IPS DF 4.7 (cell line): ENCODE results near the gene DUSP16.
"Not testable (repeated sequence)": the region's sequence is repeated elsewhere in the genome, so short reads cannot be mapped to it uniquely, and the experiment has no call there.

Source experiments
- DNase-seq: peaks from one replicate; pipeline ENCODE4 v3.0.0-alpha.2; 2013; ENCODE audit warnings: low spot score; ENCODE audit errors: extremely low read depth

The DUSP16 gene

DNA sequence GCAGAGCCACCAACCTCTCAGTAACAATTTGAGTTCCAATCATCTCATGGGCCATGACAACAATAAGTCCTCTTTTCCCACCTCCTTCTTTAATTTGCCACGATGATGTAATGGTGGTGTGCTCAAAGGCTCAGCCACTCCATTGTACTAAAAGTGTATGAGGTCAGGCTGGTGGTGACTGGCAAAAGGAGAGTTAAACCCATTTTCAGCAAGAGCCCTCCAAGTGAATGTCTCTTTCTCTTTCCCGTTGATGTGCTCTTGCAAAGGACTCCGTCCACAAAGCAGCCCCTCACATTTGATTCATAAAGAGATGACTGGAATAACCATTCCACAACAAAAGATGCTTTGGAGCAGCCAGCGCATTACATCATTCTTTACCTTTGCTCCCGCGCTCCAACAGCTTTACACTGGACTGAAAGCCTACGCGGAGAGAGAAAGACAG is 41.6 kb downstream of the DUSP16 start:
- DNase-seq: no peak

DNA sequence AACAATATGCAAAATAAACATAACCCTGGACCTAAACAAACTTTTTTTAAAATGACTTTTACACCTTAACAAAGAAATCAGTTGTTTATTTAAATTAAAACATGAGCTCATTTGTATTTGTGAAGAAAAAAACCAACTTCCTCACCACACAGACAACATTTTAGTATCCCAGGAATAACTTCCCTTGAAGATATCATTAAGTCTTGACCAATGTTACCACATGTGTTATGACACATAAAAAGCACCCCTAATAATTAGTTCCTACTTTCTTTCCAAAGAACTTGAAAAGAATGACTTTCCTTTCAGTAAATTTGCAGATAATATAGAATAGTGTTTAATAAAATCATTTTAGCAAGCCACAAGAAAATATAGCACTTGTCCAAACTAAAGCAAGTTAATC is 42.4 kb downstream of the DUSP16 start:
- no peak for DNase-seq

DNA sequence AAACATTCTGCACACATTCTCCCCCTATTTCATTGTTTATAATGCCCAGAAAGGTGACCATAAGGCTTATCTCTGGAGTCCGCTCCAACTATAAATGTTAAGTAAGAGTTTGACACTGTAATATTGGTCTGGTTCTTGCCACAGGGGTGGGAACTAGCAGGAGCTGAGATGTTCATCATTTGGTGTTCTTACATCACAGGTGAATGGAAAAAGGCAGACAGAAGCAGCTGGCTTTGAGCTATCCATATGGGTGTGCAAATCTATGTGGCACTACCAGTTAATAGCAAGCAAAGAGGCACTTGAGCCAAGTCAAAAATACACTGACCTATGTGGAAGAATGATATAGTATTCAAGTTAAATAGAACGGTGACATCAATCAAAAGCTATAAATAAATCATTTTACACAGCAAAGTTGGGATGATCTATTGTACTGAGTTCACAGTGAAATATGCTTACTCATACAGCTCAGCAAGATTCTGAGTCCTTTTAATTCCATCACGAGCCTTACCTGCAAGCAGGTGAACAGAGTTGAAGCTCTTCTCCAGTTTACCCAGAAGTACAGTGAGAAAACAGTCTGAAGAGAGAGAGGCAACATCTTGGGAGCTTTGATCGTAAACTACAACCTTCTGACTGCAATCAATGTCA is 43.2 kb downstream of the DUSP16 start:
- no peak for DNase-seq

DNA sequence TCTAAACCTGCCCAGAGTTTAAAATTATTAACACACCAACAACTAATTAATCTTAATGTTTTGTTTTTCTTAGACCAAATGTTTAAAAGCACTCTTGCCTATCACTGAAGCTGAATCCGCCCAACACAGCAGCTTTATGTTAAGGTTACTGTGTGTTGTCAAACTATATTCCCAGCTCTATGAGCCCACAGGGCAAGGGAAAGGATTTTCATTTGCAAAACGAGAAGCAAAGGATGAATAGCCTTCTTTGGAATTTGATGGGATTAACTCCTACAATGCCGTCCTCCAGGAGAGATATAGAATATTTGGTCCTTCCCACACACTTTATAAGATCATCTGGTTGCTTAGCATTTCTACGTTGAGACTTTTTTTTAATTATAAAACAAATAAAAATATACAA is 43.7 kb downstream of the DUSP16 start:
- DNase-seq: no peak

DNA sequence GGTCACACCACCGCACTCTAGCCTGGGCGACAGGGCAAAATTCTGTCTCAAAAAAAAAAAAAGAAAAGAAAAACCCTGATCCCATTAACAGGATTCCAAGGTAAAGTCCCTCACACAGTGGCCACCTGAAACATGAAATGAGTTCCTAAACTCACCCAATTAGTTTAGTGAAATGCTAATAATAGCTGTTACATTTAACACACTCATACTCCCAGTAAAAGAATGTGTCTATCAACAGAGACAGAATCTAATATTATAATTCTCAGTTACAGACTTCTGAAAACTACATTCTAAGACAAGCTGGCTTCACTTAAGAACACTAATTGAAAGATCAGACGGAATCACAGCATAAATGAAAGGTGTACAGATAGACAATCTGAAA is 44.2 kb downstream of the DUSP16 start:
- no peak for DNase-seq

DNA sequence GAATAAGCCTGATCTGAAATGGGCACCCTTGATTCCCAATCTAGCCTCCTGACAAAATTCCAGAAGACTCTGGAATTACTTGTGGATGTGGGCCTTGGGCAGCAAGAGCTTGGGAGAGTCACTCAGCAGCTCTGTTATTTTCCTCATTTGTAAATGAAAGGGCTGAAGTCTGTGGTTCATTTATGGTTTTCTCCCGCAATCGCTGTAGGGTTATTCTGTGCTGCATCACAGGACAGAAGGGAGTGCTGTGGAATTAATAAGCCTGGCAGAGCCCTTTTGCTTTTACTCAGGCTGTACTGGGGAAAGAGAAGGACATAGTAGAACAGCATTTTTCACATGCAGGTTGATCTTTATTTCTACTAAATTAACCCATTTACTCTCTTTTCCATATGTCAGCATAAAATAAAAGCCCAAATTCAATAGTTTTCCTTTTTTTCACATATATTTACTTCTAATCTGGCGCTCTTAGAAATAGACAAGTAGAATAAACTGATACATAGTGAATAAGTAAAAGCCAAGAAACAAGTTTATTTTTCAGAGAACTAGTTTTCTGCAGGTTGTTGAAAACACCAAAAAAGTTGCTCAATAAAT is 49.2 kb downstream of the DUSP16 start:
- no peak for DNase-seq

DNA sequence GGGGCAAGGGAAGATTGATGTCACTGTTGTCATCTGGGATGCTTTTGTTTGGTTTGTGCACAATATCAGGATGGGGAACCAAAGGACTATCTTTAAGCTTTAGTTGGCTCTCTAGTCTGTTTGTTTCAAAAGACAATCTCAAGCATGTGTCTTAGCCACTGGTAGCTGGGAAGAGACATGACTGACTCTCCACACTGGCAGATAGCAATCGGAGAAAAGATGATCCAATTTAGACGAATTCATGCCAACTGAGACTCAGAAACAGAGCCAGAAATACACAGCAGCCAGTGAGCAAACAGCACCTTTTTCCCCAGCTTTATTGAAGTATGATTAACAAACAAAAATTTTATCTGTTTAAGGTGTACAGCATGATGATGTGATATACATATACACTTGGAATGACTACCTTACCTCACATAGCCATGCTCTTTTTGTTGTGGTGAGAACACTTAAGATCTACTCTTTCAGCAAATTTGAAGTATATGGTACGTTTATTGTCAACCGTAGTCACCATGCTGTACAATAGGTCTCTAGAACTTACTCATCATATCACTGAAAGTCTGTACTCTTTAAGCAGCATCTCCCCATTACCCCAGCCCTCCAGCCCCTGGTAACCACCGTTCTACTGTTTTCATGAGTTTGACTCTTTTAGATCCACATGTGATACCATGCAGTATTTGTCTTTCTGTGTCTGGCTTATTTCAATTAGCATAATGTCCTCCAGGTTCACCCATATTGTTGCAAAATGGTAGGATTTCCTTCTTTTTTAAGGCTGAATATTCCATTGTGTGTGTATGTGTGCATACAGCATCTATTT is 50.6 kb downstream of the DUSP16 start:
- DNase-seq: no peak

DNA sequence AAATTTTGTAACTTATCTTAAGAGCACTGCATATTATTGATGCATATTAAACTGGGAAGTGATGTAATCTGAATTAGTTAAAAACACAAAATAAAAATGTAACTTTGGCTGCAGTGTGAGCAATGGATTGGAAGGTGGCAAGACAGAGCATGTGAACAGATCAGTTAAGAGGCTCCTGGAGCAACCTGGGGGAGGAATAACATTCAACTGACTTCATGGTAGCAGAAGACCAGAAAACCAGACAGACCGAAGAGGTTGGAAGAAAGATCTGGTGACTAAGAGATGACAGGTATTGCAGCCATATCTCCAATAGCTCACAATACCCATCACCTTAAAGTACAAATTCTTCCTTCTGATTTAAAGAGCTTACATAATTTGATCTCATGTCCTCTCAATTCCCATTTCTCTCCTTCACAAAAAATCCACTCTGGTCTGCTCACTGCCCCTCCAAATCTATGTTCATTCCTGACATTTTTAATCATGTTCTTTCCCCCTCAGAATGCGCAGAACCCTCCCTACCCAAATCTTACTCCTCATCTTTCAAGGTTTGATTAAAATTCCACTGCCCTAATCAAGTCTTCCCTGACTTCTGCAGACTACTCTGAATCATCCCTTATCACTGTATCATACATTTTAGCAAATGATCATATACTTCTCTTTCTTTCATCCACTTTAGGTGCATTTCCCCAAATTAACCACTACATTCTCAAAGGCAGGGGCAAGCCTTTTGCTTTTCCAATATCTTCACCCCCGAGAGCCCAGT is 51.5 kb downstream of the DUSP16 start:
- no peak for DNase-seq

DNA sequence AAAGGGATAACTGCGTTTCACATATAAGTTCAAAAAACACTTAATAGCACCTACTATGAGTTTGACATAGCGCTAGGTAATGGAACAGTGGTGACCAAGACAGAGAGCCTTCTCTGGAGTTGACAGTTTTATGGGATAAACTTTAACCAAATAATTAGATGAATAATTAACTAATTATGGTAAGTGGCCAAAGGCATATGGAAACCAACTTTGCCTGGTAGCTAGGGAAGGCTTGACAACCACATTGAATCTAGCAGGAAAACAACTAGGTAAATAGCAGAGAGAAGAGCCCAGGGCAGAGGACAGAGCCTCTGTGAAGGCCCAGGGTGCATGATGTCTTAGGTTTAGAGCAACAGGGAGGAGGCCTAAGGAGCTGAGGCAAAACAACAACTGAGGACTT is 52.1 kb downstream of the DUSP16 start:
- DNase-seq: no peak

DNA sequence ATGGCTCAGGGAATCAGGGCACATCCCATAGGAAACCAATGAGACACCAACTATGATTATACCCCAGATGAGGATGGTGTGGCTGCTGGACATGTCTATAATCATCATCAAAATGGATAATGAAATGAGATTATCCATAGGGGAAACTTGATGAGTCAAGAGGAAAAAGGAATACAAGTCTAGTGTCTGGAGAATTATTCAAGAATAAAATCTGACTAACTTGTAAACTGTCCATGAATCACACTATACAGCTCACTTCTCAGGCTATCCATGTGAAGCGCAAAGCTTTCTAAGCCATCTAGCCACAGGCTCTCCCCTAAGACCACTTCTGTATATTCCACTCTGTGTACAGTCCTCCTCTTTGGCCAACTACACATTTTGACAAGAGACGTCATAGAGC is 52.5 kb downstream of the DUSP16 start:
- DNase-seq: no peak

DNA sequence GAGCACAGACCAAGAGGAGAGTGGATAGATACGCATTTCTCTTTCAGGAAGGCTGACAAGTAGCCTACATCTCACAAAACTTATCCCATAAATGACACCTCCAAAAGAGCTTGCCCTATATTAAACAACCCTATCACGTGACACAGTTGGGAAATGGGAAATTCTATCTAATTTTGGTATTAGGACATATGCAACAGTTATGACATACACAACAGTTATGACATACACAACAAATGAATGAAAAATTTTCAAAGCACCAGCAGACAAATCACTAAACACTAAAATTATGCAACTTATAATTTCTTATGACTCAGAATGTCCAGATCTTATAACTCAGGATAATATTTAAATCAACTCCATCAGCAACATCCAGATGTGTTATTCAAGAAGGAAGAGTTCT is 54.1 kb downstream of the DUSP16 start:
- DNase-seq: no peak

DNA sequence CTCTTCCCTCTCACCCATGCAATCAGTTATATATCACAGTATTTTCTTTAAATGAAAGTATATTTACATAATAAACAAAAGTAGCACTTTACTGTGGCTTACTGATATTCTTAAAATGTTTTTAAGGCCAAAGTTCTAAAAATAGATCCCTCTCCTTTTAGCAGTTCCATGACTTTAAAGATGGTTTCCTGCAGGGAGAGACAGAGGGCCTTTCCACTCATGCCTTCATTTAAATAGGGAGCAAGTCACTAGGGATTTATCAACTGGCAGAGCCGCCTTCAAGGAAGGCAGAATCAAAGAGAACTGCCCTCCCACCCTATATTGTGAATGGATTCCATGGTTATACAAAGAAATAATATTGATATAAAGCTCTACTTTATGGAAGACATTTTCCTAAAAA is 55.5 kb downstream of the DUSP16 start:
- DNase-seq: no peak

DNA sequence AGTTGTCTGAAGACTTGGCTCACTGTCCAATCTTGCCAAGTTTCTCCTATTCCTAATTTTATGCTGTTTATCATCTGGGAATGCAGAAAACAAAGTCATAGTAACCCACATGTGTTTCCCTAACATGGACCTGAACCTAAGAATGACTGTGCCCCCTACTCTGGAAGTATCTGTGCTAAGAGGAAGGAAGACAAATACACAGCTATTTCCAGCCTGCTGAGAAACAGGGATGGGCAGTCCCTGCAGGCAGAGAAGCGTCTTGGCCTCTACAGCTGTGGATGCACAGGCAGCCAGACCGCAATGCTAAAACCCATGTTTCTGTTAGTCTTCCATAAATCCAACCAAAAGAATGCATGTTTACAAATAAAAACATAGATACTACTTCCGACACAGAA is 56.2 kb downstream of the DUSP16 start:
- no peak for DNase-seq

DNA sequence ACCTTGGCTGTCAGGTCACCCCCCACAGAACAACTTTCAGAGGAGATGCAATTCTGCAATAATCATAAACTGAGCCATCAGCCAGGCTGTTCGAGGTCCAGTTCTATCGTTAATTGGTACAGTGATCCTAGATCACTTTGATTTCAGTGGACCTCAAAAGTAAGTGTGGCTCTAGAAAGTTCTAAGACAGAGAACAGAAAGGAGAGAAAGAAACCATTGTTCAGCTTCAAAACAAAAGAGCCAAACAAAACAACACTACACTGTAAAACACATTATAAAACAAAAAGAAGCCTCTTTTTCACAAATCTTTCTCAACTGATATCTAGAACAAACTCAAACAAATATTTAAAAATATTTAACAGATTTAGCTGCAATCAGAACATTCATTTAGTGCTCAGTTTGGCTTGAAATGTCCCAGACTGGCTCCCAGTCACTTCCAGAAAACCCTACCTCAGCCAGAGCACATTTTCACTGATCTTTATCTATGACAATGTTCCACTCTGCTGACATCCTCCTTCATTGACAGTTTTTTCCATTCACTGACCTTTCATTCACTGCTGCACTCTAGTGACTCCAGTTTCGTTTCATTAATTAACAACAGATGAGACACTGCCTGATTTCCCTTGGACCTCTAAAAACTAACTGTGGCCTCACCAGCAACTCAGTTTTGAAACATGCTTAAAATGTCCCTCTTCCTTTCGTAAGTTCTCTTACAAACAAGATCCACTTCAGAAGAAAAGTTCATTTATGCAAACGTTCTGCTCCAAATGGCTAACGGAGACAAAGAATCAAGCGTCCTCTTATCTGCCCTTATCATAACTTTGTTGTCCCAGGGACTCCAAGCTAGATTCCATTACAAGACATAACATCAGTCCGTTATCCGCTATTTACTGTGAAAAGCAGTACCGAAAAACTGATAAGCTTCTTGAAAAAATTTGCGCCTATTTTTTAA is 56.8 kb downstream of the DUSP16 start:
- DNase-seq: no peak

DNA sequence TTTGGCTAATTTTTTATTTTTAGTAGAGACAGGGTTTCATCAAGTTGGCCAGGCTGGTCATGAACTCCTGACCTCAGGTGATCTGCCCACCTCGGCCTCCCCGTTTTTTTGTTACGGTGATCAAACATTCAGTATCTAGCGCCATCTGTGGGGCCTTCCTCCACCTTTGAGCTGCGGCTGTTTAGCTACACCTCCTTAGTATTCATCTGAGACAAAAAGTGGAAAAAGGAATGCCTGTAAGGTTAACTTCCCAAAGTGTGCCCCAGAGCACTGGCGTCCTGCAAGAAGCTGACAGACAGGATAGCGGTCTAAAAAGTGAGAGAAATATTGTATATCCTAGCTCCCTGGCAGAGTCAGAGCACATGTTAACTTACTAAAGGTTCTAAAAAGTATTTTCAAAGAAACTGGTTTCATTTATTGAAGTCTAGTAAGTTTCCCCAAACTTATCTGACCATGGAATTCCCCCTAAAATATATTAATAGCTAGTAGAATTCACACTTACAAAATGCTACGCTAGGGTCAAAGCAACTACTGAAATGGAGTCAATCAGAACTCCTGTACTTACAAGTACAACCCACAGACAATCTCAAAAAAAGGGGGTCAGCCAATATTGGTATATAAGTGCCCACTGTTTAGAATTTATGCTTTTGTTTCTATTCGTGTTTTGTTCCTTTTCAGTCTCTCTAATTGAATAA is 59.1 kb downstream of the DUSP16 start:
- DNase-seq: no peak

DNA sequence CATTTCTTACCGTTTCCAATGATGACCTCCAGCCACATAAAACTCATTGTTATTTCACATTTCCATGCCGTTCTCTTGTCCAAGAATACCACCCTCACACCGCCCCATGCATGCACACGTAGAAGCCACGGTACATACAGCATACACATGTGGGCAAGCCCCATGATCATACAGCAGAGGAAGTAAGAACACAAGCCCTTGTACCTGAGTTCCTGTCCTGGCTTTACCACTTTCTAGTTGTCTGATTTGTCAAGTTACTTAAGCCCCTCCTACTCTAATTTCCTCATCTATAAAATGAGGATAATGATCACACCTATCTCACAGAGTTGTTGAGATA is 59.9 kb downstream of the DUSP16 start:
- DNase-seq: no peak

DNA sequence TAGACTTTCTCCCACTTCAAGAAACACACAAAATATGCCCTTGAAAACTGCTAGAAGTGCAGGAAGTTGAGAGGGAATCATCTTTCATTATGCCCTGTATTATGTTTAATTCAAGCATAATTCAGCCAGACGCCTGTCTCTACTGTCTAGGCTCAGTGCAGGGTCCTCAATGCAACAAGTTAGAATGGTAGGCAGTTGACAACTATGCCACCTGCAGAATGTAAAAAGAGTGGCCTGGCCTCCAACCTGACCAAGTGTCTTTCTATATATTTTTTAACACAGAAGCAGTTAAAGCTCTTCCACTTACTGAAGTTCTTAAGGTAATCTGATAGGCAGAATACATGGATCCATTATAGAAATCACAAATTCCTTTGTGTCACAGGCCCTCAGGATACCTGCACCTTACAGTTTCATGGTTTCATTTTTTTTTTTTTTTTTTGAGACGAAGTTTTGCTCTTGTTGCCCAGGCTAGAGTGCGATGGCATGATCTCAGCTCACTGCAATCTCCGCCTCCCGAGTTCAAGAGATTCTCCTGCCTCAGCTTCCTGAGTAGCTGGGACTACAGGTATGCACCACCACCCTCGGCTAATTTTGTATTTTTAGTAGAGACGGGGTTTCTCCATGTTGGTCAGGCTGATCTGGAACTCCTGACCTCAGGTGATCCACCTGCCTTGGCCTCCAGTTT is 60.4 kb downstream of the DUSP16 start:
- not testable (repeated sequence) for DNase-seq

DNA sequence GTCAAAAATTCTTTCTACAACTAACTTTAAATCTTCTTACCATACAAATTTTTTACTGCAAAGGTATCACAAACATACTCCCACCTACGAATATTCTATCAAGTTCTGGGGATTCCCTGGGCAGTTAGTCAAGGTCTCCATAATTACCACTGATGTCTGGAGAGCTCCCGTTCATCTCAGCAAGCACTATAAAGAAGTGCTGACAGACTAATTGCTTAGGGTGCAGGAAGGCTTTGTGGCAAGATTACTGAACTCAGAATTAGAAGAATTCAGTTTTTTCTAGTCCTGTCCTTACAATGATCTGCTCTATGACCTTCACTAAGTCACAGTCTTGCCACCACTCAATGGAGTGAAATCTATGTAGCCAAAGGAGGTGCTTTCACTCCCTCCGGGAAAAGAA is 61.5 kb downstream of the DUSP16 start:
- no peak for DNase-seq

DNA sequence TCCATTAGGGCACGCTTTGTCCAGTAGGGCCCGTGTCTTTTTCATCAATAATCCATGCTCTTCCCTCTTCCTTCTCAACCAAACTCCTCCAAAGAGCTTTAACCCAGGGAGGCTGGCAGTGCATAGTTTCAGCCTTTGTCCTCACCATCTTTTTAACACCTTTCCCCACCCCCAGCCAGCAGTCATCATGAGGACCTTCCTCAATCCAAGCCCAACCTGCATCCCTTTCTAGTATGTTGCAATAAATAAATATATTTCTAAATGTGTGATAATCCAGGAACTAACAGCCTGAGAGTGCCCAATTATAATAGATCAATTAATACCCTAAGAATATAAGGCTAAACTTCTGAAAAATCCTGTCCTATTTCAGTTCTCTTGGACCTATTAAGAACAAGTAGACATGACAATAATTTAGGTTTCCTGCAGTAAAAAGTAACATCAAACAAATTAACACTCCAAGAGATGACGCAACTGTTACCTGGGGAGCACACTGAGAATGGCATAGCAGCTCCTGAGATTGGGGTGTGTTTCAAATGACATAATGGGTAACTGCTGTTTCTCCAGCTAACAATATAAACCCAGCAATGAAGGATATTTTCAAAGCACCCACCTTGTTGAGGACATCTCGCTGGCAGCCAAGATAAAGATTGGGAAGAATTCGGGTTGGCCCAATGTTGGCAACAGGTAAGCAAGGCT is 62.6 kb downstream of the DUSP16 start:
- no peak for DNase-seq
